Omental fat pad (tissue), 4 donors: Measurements from ENCODE around the gene PANK1. TPM values are rescaled to one million over a fixed set of nuclear protein-coding genes. Genes with fewer than 3 reads are reported as not detected.
A peak's percentile ranks its signal among the peaks of the same experiment; 100 is the strongest.
"Not testable (repeated sequence)": the region's sequence is repeated elsewhere in the genome, so short reads cannot be mapped to it uniquely, and the experiment has no call there.

ENCODE experiments used
- ATAC-seq: fragments of 150-250 bp; one replicate; pipeline ENCODE4 v1.9.1; 2016; ENCODE audit warnings: mild to moderate bottlenecking, moderate library complexity; ENCODE audit not compliant: low FRiP score
- DNase-seq: peaks from one replicate; pipeline ENCODE4 v3.0.0-alpha.2; 2019; ENCODE audit warnings: low spot score
- total RNA-seq, 4 donors: library from RNA; depleted of rRNA; stranded (reverse); fragments of >200 nt; gene quantifications; one replicate each; pipeline ENCODE4 v1.1.0, GENCODE V29; 2016
- TF ChIP-seq, protein P1 (sequence below), 3 donors: fragments of 450-650 bp; IDR thresholded peaks; one replicate each; pipeline ENCODE4 v1.5.1; 2016 to 2017; ENCODE audit warnings: antibody characterized with exemption in 3 of 3, mild to moderate bottlenecking in 3 of 3, moderate library complexity in 2 of 3

PANK1 gene
- total RNA-seq, 4 donors from 2014 or later, result 0.74 to 5.7 (median 3.5) TPM

DNA sequence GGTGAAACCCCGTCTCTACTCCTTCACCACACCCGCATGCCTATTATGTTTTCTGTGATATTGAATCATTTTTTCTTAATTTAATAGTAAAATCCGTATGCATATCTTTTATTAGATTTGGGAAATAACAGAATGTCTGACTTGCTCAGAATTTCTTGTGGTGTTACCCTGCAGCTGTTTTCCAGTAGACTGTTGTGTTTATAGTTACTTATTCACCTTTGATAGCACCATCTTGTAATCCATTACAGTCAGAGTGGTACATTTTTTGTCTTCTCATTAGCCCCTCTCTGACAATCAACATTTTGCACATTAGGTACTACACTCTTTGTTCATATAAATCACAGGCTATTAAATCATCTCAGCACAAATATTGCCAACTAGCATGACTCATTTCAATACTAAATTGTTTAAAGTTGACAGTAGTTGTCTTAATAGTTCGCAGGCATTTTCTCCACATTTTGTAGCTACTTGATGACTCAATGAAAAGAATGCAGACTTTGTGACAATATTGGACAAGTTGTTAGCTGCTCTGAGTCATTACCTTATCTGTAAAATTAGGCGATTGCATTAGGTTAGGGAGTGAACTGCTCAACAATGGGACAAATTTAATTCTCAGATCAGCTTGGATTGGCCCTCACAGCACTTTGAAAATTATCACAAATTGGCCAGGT is 91.8 kb downstream of the PANK1 start:
- no peak for DNase-seq
- peak; percentile 85 for ATAC-seq
- TF ChIP-seq, protein P1, sequence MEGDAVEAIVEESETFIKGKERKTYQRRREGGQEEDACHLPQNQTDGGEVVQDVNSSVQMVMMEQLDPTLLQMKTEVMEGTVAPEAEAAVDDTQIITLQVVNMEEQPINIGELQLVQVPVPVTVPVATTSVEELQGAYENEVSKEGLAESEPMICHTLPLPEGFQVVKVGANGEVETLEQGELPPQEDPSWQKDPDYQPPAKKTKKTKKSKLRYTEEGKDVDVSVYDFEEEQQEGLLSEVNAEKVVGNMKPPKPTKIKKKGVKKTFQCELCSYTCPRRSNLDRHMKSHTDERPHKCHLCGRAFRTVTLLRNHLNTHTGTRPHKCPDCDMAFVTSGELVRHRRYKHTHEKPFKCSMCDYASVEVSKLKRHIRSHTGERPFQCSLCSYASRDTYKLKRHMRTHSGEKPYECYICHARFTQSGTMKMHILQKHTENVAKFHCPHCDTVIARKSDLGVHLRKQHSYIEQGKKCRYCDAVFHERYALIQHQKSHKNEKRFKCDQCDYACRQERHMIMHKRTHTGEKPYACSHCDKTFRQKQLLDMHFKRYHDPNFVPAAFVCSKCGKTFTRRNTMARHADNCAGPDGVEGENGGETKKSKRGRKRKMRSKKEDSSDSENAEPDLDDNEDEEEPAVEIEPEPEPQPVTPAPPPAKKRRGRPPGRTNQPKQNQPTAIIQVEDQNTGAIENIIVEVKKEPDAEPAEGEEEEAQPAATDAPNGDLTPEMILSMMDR (IDR thresholded peaks at IDR 0.05), result no peak

GRCh38 chr10:89552213-89552612 is 92.8 kb downstream of the PANK1 start:
- DNase-seq, result no peak
- TF ChIP-seq, protein P1 (IDR thresholded peaks at IDR 0.05), result no peak
- no peak for ATAC-seq

- TF ChIP-seq, protein P1 (IDR thresholded peaks at IDR 0.05), result no peak
- ATAC-seq, result no peak
- DNase-seq, result no peak
Measured at GRCh38 chr10:89550509-89550908, 94.5 kb downstream of the PANK1 start.

- DNase-seq, result no peak
- TF ChIP-seq, protein P1 (IDR thresholded peaks at IDR 0.05), result no peak
- ATAC-seq, result no peak
Measured at GRCh38 chr10:89549510-89549909, 95.5 kb downstream of the PANK1 start.

DNA sequence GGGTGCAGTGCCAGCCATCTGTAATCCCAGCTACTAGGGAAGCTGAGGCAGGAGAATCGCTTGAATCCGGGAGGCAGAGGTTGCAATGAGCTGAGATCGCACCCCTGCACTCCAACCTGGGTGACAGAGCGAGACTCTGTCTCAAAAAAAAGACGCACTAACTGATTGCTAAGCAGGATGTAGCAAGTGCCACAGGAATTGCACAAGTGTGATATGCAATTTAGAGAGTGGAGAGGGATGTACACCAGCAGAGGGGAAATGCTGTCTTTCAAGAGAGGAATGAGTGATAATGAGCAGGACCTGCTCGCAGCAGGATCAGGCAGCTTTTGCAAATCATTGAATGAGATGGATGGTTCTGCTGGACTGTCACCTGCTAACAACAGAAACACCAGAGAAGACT is 96.4 kb downstream of the PANK1 start:
- no peak for DNase-seq
- ATAC-seq, result no peak
- TF ChIP-seq, protein P1 (IDR thresholded peaks at IDR 0.05), result no peak

- TF ChIP-seq, protein P1 (IDR thresholded peaks at IDR 0.05), result no peak
- no peak for DNase-seq
- ATAC-seq, result no peak
Measured at GRCh38 chr10:89547853-89548513, 97.1 kb downstream of the PANK1 start.

DNA sequence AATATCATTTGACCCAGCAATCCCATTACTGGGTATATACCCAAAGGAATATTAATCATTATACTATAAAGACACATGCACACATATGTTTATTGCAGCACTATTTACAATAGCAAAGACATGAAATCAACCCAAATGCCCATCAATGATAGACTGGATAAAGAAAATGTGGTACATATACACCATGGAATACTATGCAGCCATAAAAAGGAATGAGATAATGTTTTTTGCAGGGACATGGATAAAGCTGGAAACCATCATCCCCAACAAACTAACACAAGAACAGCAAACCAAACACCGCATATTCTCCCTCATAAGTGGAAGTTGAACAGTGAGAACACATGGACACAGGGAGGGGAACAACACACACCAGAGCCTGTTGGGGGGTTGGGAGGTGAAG is 98.4 kb downstream of the PANK1 start:
- ATAC-seq, DNase-seq: not testable (repeated sequence)
